Amniotic stem cell (primary cell): ENCODE measurements around the gene RAB7A.
A peak's percentile ranks its signal among the peaks of the same experiment; 100 is the strongest.
"Not testable (repeated sequence)": the region's sequence is repeated elsewhere in the genome, so short reads cannot be mapped to it uniquely, and the experiment has no call there.

Experiments
- DNase-seq: peaks from one replicate; lab custom pipeline; 2025; lab: John Stamatoyannopoulos, UW

Gene RAB7A

DNA sequence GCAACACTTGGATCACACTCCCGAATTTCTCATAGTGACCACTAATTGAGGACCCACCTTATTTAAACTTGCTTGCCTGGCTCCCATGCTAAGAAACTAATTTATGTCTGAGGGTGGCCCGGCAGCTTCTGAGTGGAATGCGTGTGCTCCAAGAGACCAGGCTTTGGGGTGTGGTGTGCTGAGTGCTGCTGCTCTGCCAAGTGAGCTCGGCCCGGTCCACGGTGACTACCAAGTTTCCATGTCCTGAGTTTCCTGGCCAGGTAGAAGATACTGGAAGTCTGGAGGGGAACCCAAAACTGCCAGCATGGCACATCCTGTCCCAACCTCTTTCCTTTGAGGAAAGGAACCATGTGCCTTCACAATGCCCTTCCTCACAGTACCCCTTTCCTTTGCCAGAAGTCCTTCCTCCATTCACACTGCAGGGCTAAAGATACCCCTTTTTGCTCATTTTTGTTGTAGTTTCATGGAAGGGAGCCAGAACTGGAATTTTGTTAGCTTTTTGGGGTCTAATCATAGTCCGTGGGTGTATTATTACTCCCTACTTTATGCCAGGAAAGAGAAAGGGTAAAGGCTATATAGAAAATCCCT lies 94.4 kb downstream of the RAB7A start:
- no peak for DNase-seq

DNA sequence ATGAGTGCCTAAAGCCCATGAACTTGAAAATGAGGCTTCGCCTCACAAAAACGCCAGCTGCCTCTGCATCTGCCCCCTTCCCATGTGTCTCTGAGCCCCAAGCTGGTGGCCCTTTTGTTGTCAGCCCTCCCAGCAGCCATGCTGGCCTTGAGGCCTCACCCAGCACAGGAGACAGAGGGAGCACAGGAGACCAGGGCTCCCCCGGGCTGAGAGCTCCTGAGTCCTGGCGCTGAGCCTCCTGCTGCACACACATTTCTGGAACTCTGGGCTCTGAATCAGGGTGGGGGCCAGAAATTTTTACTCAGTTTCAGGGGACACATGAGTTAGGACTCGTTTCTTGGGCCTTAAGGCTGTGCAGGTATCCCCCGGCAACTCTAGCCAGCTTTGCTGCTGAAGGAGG lies 97.0 kb downstream of the RAB7A start:
- DNase-seq: no peak

DNA sequence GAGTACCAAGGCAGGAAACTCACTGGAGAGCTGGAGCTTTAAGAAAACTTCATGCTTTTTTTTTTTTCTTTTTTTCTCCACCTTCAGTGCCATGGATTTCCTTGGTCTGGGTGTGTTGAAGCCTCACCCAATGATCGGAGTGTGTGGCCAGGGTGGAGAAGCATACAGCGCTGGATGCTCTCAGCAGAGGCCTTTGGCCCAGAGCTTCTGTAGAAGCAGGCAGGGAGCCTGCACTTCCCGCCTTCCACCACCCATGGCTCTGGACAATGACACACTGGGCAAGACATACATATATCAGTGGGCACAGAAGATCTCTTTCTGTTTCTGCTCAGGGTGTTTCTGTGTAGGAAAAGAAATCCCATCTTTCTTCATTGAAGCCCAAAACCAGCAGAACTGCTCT lies 97.6 kb downstream of the RAB7A start:
- DNase-seq: no peak

DNA sequence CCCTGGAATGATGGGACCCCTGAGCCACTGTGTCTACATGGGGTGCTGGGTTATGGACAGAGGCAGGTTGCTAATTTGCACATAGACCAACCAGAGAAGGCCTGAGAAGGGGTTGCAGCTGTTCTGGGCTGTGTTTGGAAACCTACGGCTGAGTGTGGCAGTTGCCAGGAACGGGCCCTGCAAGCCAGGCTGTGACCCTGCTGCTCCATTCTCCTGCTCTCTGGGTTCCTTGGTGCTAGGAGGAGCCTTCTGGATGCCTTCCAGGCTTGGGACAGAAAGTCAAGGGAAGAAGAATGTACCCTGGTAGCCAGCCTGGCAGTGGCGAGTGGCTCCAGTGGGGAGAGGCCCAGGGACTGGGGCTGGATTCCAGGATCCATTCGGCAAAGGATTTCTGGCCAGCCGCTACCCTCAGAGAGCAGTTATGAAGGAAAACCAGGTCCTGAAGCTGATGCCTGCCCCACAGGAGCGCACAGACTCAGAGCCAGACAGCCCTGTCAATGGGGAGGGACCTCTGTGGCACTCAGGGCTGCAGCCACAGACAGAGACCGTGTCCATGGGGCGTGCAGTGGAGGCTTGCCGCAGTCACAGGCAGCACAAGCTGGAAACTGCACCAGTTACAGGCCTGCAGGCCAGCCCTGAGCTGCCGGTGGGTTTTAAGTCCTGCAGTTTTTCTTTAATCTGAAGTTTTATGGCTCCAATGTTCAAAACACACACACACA lies 98.3 kb downstream of the RAB7A start:
- DNase-seq: no peak

DNA sequence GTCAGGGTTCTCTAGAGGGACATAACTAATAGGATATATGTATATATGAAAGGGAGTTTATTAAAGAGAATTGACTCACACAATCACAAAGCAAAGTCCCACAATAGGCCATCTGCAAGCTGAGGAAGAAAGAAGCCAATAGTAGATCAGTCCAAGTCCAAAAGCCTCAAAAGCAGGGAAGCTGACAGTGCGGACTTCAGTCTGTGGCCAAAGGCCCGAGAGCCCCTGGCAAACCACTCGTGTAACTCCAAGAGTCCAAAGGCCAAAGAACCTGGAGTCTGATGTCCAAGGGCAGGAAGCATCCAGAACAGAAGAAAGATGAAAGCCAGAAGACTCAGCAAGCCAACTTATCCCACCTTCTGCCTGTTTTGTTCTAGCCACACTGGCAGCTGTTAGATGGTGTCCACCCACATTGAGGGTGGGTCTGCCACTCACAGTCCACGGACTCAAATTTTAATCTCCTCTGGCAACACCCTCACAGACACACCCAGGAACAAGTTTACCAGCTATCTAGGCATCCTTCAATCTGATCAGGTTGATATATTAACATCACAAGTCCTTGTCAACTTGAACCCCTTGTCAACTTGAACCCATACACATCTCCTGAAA lies 99.2 kb downstream of the RAB7A start:
- no peak for DNase-seq

DNA sequence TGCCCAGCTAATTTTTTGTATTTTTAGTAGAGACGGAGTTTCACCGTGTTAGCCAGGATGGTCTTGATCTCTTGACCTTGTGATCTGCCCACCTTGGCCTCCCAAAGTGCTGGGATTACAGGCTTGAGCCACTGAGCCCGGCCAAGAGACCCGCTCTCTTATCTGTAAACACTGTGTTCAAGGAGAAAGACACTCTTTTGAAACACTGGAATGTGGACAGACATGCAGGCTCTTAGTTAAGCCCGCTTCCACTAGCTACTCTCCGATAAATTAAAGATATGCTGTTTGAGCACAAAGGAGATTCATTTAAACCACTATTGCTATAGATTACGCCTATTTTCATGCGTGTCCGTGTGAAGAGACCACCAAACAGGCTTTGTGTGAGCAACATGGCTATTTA lies 103.1 kb downstream of the RAB7A start:
- not testable (repeated sequence) for DNase-seq

DNA sequence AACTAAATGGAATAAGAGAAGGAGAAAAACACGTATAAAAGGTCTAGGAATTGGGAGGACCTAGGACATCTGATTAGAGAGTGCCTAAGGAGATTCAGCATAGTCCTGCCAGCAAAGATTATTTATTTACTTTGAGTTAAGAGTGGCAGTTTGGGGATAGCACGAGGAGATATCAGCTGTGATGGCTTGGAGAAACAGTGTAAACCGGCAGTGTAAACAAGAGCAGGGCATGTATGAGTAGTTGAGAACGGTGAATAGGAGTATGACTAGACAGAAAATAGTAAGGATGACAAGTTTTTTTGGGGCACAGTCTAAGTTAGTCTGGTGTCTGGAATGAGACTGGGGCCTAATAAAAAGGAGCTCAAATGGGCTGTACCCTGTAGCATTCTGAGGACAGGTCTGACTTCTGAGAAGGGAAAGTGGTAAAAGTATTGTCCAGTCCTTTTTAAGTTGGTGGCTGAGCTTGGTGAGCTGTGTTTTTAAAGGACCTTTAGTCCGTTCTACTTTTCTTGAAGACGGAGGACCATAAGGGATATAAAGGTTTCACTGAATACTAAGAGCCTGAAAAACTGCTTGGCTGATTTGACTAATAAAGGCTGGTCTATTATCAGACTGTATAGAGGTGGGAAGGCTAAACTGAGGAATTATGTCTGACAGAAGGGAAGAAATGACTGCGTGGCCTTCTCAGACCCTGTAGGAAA lies 104.1 kb downstream of the RAB7A start:
- not testable (repeated sequence) for DNase-seq

DNA sequence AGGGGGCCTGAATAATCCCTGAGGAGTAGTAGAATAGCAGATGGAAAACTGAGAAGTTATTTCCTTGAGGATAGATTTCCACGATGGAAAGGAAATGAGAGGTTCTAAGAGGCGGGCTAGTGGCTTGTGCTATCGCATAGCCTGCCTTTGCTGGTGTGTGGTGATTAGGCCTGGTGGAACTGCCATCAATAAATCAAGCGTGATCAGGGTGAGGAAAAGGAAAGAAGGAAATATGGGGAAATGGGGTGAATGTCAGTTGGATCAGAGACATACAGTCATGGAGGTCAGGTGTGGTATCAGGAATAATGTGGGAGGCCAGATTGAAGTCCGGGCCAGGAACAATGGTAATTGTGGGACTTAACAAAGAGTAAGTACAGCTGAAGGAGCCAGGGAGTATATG lies 104.8 kb downstream of the RAB7A start:
- not testable (repeated sequence) for DNase-seq

DNA sequence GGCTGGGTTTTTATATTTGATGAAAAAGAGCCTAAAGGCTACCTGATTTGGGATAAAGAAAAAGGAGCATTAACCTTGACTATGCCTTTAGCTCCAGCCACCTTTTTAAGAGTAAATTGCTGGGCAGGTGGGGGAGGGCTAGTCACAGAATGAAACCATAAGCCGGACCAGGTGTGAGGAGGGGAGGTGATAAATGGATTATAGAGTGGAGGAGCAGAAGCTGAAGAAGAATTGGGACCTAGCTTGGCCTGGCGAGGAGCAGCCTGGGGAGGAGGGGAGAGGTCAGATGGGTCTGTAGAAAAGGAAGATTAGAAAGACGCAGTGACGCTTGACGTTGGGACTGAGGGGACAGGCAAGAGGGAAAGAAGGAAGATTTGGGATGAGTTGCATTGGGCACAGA lies 107.0 kb downstream of the RAB7A start:
- DNase-seq: not testable (repeated sequence)

DNA sequence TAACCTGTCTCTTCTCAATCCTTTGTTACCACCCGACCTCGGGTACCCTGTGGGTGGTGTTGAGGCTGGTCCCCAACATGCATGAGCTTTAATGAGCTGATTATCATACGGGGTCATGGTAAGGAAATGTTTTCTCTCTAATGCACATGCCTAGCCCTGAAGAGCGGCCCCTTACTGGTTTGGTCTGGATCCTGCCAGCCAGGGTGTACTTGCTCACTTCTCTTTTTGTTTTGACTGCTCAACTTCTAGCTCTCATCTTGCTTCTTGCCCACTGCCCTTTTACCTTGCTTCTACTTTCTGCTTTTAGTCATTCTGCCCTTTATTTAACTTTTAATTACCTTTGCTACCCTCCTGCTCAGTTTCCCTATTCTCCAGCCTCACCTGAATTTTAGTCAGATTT lies 109.1 kb downstream of the RAB7A start:
- no peak for DNase-seq

DNA sequence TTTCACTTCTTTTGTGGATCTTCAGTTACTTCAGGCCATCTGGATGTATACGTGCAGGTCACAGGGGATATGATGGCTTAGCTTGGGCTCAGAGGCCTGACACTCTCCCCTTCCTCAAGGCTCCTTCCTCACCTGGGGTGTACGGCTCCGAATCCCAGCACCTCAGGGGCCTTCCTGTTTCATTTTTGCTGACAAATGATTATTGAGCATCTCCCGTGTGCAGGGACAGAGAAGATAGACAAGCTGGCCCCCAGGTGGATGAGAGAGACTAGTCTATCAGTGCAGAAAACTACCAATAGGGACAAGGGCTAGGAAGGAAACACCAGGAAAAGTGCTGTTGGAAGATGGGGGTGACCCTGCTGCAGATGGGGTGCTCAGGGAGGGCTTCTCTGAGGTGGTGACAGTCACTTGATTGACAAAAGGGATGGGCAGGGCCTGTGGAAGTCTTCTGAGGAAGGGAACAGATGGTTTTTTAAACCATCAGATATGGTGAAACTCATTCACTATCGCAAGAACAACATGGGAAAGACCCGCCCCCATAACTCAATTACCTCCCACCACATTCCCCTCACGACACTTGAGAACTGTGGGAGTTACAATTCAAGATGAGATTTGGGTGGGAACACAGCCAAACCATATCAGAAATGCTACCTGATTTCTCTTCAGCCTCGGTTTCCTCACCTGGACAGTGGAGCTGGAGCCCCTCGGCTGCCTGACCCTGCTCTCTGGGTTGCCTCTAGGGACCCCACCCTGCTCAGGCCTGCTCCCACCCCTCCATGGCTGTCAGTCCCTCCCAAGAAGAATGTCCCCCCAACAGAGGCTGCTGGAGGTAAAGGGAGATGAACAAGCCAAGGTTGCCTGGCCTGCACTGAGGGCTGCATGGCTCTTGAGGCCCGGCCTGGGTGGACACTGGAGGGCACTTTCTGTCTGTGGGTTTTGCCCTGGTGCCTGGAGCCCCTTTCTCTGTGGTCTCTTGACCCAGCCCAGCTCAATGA lies 116.2 kb downstream of the RAB7A start:
- no peak for DNase-seq

DNA sequence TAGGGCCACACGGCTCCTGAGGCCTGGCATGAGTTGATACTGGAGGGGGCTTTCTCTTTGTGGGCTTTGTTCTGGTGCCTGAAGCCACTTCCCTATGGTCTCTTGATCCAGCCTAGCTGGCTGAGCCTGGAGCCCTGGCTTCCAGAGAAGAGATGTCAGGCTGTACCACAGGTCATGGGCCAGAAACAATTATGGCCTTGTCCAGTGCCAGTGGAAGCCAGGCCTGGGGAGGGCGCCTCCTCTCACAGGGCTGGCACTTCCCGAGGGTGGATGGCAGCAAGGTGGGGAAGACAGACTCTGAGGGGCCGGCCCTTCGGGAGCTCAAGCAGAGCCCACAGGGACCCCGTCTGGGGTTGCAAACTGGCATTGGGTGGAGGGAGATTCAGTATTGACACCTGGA lies 118.5 kb downstream of the RAB7A start:
- no peak for DNase-seq

DNA sequence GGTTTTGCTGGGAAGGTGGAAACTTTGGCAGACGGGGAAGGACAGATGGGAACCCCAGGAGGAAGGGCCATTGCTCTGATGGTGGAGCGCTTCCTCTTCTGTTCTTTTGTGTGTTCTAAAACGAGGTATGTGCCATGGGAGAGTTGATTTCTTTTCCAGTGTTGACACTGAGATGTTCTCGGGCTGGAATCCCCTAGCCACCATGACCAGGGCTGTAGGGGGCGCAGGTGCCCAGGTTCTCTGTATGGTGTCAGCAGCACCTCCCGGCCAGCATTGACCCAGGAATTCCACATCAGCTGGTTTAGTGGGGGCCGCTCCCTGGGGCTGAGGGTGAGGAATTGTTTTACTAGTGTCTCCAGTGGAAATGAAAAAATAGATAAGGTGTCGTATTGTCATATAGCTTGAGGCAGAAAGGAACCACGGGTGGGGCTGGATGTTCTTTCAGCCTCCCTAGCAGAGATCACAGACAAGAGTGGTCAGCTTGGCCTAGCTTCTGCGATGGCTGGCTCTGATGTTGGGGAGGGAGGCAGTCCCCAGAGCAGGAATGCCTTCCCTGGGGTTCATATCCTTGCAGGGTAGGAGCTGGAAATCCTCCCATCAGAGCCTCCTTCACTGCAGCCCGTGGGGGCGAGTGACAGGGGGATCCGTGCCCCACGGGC lies 119.3 kb downstream of the RAB7A start:
- DNase-seq: no peak

DNA sequence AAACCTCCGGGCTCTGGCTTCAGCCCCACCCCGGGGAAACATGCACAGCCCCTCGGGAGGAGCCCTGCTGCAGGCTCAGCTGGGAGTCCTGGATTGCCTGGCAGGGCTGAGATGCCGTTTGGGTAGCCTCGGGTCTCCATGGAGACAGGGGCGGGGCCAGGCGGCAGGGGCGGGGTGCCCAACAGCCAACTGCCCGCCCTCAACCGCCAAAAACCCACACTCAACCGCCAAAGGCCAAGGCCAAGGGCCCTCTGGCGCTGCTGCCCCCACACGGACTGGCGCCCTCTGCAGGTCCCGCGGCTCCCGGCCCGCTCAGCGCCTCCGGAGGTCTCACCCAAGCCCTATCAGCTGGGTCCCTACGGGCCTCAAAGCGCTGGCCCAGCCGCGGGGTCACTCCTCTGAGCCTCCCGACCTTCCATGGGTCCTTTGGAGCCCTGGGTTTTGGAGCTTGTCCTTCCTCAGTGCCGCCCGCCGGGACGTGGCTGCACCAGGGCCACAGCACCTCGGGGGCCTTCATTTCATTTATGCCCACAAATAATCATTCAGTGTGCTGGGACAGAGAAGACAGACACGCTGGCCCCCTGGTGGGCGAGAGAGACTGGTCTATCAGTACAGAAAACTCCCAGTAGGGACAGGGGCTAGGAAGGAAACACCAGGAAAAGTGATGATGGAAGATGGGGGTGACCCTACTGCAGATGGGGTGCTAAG lies 119.9 kb downstream of the RAB7A start:
- DNase-seq: peak; percentile 35

DNA sequence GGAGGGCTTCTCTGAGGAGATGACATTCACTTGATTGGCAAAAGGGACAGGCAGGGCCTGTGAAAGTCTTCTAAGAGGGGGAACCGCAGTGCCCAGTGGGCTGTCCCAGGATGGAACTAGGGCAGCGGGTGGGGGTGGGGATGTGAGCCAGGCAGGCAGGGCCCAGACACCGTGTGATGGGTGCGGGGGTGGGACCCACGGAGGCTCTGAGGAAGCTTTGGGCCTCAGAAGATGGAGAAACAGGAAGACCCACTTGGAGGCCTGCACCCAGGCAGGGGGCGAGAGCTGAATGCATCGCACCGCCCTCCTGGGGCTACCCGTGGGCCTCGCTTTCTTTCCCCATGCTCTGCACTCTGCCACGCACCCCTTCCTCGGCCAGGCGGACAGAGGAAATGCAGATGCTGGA lies 120.5 kb downstream of the RAB7A start:
- no peak for DNase-seq

DNA sequence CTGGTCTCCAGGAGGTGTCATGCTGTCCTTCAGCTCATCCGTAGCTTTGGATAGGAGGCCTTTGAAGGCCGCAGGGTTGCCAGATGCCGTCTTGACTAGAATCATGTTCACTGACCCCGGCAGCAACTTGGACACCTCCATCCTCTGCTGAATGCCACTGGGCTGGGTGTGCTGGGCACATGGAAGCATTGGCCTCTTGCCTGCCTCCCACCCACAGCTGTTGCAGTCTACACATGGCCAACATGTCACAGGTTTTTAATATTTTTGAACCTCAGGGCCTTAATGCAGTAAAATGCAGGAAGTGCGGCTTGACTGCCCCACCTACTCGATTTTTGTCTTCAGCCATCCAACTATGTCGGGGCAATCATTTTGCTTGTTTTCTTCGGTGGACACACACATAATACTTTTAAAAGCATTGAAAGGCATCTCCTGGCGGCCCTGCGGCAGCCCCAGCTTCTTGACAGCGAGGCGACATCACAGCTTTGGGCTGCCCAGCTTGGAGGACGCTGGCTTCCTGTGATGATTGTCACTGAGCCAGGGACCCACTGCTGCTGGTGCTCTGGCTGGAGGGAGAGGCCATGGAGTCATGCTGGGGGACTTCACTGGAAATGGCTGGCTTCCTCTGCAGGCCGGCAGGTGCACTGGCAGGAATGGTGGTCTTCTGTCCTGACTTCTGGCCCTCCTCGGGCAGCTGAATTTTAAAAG lies 121.8 kb downstream of the RAB7A start:
- no peak for DNase-seq

DNA sequence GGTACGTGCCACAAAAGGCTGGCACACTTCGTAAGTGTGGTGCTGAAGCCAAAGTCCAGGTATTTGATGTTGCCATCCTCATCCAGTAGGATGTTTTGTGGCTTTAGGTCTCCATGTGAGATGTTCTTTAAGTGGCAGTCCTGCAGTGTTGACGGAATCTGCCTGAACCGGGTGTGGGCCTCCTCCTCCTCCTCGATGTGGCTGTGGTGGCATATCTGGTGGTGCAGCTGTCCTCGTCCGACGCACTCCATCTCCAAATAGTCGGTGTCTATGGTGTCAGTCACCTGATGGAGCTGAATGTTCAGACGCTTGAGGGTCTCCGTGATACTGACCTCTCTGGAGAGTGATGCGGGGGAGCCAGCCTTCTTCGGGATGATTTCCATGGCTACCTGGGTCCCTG lies 123.0 kb downstream of the RAB7A start:
- DNase-seq: no peak

DNA sequence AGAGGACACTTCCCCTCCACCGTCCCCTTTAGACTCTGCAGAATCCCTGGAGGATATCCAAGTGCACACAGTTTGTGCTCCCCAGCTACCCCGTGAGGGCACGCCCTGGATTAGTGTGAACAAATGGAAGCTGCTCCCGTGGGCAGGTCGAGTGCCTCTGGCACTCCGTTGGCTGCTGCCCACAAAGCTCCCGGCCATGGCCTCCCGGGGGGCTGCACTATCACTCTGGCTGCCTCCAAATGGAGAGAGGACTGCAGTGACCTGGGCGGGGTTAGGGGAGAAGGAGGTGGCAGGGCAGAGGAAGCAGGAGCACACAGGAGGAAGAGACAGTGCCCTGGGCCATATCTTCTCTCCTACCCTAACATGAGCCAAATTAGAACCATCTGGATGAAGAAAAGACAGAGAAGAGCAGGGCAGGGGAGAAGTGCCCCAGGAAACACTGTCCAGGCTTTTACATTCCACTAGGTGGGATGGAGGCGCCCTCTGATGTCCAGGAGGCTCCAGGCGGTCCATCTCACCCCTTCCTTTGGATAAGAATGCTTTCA lies 124.0 kb downstream of the RAB7A start:
- no peak for DNase-seq

DNA sequence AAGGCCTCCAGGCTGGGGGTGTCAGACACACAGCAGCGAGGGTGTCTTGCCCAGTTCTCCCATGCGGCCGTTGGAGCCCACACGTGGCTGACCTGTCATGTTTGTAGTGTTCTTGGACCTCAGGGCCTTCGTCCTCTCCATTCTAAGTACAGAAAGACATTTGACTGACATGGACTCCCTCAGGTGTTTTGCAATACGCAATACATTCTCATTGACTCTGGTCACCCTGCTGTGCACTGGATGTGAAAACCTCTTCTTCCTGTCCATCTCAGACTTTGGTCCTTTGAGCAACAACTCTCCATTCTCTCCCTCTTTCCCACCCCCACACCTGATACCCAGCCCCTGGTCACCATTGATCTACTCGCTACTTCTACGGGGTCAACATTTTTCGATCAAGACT lies 124.6 kb downstream of the RAB7A start:
- DNase-seq: no peak

DNA sequence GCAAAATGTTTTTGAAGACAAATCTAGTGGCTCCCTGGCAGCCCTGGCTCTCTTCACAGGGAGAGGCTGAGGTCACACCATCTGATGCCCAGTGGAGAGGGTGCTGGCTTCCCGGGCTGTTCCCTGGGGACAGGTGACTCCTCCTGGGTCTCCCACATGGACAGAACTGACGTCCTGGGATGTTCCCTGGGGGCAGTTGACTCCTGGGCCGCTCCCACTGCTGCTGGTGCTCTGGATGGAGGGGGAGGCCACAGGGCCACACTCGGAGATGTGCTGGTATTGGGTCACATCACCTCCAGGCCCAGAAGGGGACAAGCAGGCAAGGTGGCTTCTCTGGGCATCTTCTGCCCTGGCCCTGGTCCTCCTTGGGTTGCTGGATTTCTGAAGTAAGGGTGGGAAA lies 125.6 kb downstream of the RAB7A start:
- DNase-seq: no peak
